ENCODE measurements around the gene PRICKLE2.
"Not testable (repeated sequence)": the region's sequence is repeated elsewhere in the genome, so short reads cannot be mapped to it uniquely, and the experiment has no call there.

PRICKLE2 gene

DNA sequence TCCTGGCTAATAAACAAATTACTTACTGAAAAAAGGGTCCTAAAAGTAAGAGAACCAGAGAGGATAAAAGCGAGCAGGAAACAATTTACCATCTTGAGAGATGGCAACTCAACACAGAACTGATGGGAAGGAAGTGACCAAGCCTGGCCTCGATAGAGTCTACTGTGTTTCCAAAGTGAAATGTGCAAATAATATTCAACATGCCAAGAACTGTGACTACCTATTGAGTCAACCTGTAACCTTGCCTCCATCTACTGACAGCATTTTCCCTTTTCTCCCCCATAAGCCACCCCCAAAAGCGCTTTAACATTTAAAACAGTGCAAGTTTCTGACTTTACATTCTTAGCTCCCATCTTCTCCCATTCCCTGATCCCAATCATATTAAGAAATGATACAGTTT lies 126.6 kb downstream of the PRICKLE2 start:
- no peak for DNase-seq (ENCODE audit: low spot score)

DNA sequence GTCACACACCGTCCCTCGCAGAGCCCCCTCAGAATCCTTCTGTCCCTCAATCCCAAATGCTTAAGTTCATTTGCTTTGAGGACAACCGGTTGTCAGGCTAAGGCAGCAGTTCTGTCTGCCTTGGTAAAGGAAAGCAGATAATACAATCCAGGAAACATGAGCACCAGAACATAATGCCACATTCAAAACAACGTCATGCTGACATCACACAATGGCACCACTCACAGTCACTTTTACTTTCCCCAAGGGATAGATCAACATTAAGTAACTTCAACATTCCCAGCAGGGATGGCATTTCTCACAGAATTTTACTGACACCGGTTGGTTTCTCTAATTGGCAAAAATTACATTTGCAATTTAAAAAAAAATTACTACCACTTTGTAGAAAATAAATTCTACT lies 127.3 kb downstream of the PRICKLE2 start:
- no peak for DNase-seq (ENCODE audit: low spot score)

DNA sequence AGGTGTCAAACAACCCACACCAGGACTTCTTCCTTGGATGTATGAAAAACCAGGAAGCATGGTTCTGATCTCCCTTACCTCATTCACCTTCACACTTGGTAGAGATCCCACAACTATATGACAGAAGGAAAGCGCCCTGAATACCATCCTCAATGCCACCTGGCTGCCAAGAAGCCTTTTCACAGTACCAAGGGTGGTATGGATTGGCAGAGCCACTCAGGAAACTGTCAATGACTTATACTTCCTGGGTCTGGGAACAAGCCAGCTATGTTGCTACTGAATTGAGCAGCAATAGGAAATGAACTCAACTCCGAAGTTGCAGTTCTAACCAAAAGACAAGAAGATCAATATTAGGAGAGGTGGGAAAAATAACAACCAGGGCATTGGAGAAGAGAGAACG lies 129.5 kb downstream of the PRICKLE2 start:
- DNase-seq (ENCODE audit: low spot score): no peak

DNA sequence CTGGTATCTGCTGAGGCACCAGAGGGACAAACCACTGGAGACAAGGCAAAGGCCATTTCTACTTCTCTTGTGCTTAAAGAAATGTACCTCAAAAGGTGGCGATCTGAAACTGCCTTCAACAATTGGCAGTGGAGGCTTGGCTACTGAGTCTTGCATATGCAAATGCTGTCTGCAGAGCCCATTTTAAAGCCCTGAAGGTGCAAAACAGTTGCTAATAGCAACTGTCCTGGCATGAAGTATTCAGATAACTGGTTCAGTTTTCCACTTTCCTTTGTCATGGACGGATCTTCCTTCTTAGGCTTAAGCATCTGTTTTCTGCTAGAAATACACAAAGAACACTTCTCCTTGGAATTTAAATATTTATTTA lies 130.6 kb downstream of the PRICKLE2 start:
- DNase-seq (ENCODE audit: low spot score): no peak

DNA sequence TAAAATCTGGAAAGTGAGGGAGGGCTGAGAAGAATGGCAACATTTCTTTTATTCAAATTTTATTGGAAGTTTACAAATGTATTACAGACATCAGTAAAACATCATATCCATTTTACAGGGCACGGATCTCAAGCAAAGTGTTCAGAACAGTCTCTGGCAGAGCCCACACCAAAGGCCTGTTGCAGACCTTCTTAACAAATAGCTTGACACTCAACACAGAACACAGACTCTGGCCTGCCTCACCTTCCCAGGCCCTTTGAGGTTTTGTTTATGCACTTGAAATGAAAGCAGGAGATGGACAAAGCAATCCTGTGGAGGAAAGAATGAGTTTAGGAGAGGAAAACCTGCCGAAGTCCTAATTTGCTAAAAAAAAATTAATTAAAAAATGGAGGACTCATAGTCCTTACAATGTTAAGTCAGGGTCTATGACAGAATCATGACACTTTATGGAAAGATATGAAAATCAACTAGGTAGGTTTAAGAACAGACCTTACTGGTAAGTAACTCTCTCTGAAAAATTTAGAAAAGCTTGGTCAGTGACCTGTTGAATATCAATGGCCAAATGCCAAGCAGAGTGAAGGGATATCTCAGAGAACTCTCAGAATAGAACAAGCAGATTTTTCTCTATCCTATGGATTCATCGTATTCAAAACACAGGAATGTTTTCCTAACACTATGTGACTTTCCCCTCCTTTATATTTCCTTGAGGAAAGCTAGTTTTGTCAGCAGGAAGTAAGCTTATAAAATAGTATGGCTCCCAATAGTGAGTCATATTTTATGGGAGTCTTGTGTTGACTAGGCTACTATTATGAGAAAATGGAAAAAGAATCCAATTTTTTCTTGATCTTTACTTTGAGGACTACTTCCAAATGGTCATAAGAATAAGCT lies 131.2 kb downstream of the PRICKLE2 start:
- DNase-seq (ENCODE audit: low spot score): no peak

DNA sequence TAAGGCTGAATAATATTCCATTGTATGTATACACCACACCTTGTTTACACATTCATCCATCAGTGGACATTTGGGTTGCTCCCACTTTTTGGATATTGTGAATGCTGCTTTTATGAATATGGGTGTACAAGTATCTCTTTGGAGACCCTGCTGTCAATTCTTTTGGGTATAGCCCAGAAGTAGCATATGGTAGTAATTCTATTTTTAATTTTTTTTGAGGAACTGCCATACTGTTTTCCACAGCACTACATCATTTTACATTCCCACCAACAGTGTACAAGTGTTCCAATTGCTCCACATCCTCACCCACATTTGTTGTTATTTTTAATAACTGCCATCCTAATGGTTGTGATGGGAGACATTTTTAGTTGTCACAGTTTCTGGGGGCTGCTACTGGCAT lies 132.1 kb downstream of the PRICKLE2 start:
- DNase-seq (ENCODE audit: low spot score): no peak

DNA sequence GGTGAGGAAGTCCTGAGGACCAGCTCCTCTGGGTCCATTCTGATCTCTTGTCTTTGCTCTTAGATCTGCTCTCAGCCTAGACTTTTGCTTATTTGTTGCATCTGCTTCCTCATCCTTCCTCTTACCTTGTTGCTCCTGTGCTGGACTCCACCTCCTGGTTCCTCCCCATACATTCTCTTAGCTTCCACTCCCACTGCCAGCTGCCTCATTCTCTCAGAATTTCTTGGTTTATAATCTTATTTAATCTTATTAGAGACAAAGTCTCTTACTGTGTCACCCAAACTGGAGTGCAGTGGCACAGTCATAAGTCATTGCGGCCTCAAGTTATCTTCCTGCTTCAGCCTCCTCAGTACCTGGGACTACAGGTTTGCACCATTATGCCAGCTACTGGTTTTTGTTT lies 133.8 kb downstream of the PRICKLE2 start:
- DNase-seq (ENCODE audit: low spot score): no peak

DNA sequence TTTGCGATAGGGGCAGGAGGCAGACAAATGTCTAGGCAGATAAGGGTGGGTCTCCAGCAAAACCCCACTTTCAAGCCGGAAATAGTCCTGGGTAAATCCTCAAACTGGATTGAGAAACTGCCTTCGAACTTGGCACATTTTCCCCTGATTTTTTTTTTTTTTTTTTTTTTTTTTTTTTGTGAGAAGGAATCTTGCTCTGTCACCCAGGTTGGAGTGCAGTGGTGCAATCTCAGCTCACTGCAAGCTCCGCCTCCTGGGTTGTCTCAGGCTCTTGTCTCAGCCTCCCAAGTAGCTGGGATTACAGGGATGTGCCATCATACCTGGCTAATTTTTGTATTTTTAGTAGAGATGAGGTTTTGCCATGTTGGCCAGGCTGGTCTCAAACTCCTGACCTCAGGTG lies 135.9 kb downstream of the PRICKLE2 start:
- DNase-seq (ENCODE audit: low spot score): not testable (repeated sequence)

DNA sequence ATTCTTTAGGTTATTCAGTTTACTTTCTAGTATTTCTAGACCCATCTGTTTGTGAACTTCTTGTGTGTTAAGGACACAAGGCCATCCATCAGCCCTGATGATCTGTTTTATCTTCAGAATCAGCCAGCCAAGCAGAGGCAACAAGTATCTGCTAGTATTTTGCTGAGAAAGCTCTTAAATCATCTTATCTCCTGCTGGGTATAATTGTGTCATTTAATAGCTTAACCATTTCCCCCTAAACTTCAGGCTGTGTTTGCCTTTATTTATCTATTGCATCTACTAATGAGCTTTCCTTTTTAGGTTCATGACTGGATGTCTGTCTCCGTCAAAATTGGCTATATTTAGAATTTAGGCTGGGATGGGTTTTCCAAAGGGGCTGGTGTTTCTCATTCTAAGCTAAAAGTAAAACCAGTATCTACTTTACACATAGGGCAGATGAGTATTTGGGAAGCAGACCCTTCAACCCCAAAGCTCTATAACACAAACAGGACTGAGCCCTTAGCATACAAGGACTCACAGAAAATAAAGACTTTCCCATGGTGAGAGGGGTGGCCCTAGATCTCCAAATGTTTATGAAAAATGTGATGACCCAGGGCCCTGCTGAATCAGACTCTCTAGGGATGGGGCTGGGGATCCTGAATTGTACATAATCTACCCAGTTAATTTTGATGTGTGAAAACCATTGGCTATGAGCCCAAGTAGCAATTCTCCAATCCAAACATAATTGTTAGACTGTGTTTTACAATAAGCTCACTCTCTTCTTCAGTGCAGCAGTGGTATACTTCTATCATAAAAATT lies 136.7 kb downstream of the PRICKLE2 start:
- DNase-seq (ENCODE audit: low spot score): no peak

DNA sequence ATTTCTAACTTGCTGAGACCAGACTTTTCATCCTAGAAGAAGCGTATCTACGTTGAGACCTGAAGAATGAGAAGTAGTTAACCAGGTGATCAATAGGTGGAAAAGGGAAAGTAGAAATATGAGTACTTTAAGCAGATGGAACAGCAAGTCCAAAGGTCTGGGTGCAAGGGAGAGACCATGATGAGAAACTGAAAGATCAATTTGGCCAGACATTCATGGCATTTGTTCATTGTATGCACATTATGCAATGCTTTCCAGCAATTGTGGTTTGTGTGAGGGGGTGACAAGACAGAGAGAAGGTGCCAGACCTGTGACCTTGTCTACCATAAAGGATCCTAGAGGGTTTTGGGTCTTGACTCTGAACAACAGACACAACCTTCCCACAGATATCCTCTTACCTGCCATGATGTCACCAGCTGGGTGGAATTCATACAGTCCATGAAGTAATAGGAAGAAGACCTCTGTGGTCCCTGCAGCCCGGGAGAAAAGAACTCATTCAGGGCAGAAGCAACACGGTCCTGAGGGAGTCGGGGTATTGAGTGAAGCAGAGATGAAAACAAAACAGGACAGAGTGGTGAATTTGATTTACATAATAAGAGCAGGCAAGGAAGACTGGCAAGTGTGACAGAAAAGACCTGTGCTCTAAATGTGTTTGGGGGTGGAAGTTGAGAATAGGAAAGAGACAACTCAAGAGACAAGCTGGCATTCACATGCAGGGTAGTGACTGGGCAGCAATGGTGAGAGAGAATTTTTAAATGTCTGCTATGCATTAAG lies 138.6 kb downstream of the PRICKLE2 start:
- no peak for DNase-seq (ENCODE audit: low spot score)

DNA sequence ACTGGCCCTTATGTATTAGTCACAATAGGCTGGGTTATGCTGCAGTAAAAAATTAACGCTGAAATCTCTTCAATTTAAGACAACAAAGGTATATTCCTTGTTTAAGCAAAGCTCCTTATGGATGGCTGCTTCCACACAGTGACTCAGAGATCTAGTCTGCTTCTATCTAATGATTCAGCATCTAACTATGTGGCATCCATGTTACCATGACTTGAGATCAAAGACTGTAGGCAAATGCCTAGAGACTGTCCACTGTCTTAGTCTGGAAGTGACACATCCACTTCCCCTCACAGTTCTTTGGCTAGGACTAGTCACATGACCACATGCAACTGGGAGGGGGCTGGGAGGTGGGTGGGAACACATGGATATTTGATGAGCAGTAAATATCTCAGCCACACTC lies 140.6 kb downstream of the PRICKLE2 start:
- DNase-seq (ENCODE audit: low spot score): no peak

DNA sequence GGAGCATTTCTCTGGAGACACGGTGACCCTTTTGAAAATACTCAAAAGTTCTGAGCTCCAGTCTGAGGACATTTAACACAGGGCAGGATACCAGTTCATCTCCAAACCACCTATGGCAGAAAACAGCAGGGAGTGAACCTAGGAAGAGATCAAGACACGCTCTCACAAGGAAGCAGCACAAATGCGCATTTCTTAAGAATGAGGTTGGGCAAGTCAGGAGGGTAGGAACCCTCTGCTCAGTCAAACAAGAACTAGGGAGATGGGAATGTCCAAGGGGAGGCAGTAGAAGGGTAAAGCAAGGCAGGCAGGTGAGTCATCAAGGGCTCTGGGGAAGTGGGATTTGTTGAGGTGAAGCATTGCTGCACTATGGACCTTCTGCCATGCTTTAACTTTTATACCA lies 141.7 kb downstream of the PRICKLE2 start:
- no peak for DNase-seq (ENCODE audit: low spot score)

DNA sequence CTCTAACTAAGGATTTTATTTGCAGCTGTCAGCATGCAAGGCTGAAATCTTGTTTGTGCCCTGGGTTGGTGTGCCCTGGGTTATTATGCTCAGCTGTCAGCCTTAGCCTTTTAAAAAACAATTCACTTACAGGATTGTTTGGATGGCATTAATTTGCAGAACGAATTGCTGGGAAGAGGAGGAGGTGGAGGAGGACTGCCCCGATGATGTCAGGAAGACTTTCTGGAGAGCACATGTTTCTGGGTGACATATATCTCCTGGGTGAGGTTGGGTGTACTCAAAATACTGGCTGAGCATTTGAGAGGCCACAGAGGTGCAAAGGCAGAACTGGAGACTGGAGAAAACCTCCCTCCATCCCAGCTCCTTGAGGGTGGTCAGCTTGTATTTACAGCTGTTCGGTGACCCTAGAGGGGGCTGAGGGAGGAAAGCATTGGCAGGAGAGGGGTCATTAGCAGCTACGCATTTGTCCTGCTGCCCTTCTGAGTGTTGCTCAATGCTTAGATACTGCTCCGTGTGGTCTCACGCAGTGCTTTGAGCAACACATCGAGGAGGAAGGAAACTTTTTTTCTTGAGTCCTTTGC lies 142.2 kb downstream of the PRICKLE2 start:
- no peak for DNase-seq (ENCODE audit: low spot score)

DNA sequence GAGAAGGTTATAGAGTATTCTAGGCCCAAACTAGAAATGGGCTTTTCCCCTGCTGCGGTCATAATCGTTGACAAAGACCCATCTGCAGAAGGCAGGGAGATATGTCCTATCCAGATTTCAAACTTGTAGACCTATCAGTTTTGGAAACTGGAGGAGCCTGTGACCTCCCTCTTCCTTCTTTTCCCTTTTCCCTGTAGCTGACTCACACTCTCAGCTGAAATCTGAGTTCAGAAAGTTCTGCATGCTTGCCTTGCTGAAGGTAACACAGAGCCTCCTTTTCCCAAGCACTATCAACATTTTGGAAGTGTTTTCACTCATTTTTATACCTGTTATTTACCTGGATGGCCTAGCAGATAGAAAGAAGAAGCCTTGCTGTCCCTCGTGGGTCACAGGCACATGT lies 142.9 kb downstream of the PRICKLE2 start:
- no peak for DNase-seq (ENCODE audit: low spot score)

DNA sequence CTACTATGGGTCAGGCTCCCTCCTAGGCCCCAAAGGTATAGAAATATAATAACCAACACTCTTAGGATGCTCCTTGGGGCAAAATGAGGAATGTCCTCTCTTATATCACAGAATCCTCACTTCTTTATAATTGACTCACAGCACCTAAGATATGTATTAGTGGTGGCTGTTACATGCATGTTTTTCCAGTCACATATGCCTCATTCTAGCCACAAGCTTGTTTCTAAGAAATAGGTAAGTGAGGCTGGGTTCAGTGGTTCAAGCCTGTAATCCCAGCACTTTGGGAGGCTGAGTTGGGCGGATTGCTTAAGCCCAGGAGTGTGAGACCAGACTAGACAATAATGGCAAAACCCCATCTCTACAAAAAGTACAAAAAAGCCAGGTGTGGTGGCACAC lies 144.0 kb downstream of the PRICKLE2 start:
- no peak for DNase-seq (ENCODE audit: low spot score)

DNA sequence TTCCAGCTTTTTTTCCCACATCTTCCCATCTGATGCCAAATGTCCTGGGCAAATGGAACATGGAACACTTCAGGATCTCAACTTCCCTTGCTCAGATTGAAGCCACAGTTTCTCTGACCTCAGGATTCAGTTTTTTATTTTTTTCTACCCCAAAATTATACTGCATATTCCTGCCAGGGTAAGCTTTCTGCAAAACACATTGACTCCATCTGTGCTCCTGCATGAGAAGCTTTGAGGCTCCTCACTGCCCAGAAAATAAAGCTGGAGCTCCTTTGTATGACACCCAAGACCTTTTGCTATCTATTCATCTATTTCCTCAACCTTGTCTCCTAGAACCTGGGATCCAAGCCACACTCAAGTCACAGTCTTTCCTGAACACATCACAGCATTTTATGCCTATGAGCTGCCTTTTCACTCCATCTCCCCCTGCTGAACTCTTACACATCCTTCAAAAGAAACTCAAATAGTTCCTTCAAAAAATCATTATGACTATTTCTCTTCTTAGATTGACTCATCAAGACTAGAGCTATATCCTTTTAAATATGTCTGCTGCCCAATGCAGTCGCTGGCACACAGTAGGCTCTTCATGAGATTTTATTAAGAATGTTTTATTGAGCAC lies 144.5 kb downstream of the PRICKLE2 start:
- no peak for DNase-seq (ENCODE audit: low spot score)

DNA sequence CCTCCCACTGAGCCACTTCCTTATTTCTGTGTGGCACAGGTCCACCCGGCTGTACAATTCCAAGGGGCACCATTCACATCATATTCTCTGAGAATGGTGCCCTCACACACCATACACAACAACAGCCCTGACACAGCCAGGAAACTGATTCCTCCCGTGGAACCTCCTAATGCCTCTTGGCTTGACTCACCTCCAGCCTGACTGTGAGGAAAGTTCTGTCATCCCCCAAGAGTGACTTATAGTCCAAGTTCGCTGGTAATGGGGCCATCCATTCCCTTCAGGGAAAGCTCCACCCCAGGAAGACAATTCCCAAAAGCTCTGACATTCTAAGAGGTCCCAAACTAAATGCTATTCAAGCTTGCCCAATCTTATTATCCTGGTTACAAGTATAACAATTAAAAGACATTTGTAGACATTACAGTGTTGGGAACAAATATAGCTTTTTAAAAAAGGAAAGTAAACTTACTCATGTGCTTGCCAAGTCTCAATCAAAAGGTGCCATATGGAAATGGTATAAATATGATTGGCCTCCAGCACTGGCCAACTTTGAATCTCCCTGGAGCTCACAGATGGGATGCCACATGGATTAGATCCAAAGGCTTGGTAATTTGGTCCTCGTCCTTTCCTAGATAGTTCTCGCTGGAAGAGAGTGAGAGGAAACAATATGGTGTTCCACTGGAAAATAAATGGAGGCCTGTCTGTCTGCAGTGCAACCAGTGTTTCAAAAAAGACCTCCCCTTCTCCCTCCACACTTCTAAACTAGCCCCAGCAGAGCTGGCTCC lies 145.7 kb downstream of the PRICKLE2 start:
- no peak for DNase-seq (ENCODE audit: low spot score)

DNA sequence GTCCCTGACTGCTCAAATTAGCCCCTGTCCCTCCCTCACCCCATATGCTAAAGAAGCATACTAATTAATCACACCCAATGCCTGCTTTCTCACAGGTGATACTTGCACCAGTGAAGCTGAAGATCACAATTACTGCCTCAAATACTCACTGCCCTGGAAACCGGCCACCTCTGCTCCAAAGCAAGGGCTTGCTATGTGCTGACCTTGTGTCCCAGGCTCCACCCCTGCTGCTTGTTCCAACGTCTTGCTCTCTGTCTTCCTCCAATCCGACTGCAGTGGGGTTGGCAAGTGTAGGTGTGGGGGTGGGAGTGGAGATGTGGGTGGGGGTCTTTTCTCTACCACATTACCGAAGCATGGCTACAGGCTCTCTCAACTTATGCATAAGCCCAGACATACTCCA lies 146.3 kb downstream of the PRICKLE2 start:
- no peak for DNase-seq (ENCODE audit: low spot score)

DNA sequence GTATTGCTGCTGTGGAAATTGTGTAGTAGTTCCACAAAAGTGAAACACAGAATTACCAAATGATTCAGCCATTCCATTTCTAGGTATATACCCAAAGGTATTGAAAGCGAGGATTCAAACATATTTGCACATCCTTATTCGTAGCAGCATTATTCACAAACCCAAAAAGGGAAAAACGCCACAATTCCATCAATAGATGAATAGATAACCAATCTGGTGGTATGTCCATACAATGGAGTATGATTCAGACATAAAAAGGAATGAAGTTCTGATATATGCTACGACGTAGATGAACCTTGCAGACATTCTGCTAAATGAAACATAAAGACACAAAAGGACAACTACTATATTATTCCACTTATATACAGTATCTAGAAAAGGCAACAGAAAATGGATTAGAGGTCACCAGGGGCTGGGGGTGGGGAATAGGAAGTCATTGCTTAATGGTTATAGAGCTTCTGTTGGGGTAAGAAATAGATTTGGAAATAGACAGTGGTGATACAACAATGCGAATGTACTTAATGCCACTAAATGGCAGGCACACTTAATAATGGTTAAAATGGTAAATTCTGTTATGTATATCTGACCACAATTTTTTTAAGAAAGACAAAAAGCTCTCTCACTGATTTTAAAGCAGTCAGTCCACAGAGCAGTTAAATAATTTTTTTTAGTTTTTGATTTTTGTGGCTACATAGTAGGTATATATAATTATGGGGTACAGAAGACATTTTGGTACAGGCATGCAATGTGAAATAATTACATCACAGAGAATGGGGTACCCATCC lies 150.2 kb downstream of the PRICKLE2 start:
- no peak for DNase-seq (ENCODE audit: low spot score)

DNA sequence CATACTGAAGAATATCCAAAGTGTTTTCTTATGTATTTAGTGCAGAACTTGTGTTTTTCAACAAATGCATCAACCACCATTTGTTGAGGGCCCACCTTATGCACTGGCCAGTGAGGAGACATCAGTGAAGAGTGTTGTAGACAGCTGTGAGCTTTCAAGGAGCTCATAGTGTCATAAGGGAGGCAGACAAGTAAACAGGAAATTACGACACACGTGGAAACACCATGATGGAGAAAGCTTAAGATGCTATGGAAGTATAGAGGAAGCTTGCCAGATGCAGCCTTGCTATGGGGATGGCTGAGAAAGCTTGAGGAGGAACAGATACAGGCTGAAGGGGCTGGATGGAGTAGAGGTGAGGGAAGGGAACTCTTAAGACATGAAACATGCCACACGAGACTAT lies 151.2 kb downstream of the PRICKLE2 start:
- DNase-seq (ENCODE audit: low spot score): no peak
